GM12878 (cell line): Measurements from ENCODE around the gene CREB3L4. TPM values are rescaled to one million over a fixed set of nuclear protein-coding genes. Genes with fewer than 3 reads are reported as not detected.

Source experiments
- CBX3 ChIP-seq: fragments of 200-600 bp; sonication (generic); IDR thresholded peaks from 2 replicates; pipeline ENCODE4 v1.6.1; 2016; ENCODE audit warnings: low read depth, borderline replicate concordance
- CHD1 ChIP-seq: IDR thresholded peaks from 2 replicates; pipeline ENCODE4 v1.6.1; 2012; ENCODE audit warnings: low read depth, low read length, improper control_type of control experiment
- IKZF1 ChIP-seq: fragments of 450-650 bp; conservative IDR thresholded peaks from 2 replicates; pipeline ENCODE4 v1.6.1; 2017; ENCODE audit warnings: antibody characterized with exemption, mild to moderate bottlenecking
- IKZF2 ChIP-seq, 2 experiments: fragments of 450-650 bp; IDR thresholded peaks; 2 replicates each; pipeline ENCODE4 v1.6.1; 2017; ENCODE audit warnings: mild to moderate bottlenecking in 2 of 2, moderate library complexity in 2 of 2
- KLF5 ChIP-seq: fragments of 450-650 bp; IDR thresholded peaks from 2 replicates; pipeline ENCODE4 v1.6.1; 2014; ENCODE audit warnings: mild to moderate bottlenecking; ENCODE audit not compliant: partially characterized antibody
- MTA2 ChIP-seq: fragments of 450-650 bp; IDR thresholded peaks from 2 replicates; pipeline ENCODE4 v1.6.1; 2016; ENCODE audit warnings: low read depth, mild to moderate bottlenecking, moderate library complexity
- NFXL1 ChIP-seq: fragments of 450-650 bp; IDR thresholded peaks from 2 replicates; pipeline ENCODE4 v1.6.1; 2017; ENCODE audit warnings: antibody characterized with exemption, mild to moderate bottlenecking, borderline replicate concordance
- POLR2AphosphoS2 ChIP-seq: IDR thresholded peaks from 2 replicates; pipeline ENCODE4 v1.6.1; 2011; ENCODE audit warnings: low read depth, mild to moderate bottlenecking, low read length, improper control_type of control experiment, moderate library complexity
- RAD51 ChIP-seq: fragments of 450-650 bp; IDR thresholded peaks from 2 replicates; pipeline ENCODE4 v1.6.1; 2016; ENCODE audit warnings: moderate library complexity, mild to moderate bottlenecking, inconsistent platforms
- RCOR1 ChIP-seq: conservative IDR thresholded peaks from 2 replicates; pipeline ENCODE4 v1.6.1; 2012; ENCODE audit warnings: low read depth, low read length, improper control_type of control experiment
- SREBF1 ChIP-seq: IDR thresholded peaks from 2 replicates; pipeline ENCODE4 v1.6.1; 2012; ENCODE audit warnings: mild to moderate bottlenecking, low read length
- SRF ChIP-seq, 2 experiments: IDR thresholded peaks; 2 replicates each; pipeline ENCODE4 v1.6.1; 2011; ENCODE audit warnings: low read depth in 2 of 2, low read length in 2 of 2, mild to moderate bottlenecking in 1 of 2, moderate library complexity in 1 of 2
- TARDBP ChIP-seq: IDR thresholded peaks from 2 replicates; pipeline ENCODE4 v1.6.1; 2016; ENCODE audit warnings: borderline replicate concordance
- YY1 ChIP-seq: IDR thresholded peaks from 2 replicates; pipeline ENCODE4 v1.6.1; 2011; ENCODE audit warnings: low read depth, mild to moderate bottlenecking, low read length
- ZNF622 ChIP-seq: fragments of 450-650 bp; IDR thresholded peaks from 2 replicates; pipeline ENCODE4 v1.6.1; 2017; ENCODE audit warnings: mild to moderate bottlenecking, inconsistent platforms
- polyA plus RNA-seq, 11 experiments: library from polyadenylated mRNA; depleted of rRNA in 4 of 11; unstranded in 6 of 11; stranded (reverse) in 5 of 11; fragments of >200 nt; fragmentation: Nextera tagmentation in 4 of 11; fragmentation: Illumina TruSeq in 1 of 11; extraction: Ambion mirVana in 4 of 11; extraction: Trizol in 1 of 11; gene quantifications; 1 replicate in 1 of 11; 2 replicates in 10 of 11; pipeline versions ENCODE4 v1.2.1 to v1.2.3, GENCODE V29; 2011 to 2016; ENCODE audit warnings: inconsistent platforms in 2 of 11, missing spikeins in 2 of 11, low read depth in 1 of 11
- total RNA-seq, 4 experiments: library from RNA; depleted of rRNA in 3 of 4; stranded (reverse); fragments of >200 nt in 3 of 4; fragmentation: Illumina TruSeq in 1 of 4; extraction: Trizol in 1 of 4; gene quantifications; 2 replicates each; pipeline versions ENCODE4 v1.2.1 to v1.2.3, GENCODE V29; 2013 to 2021
- TF ChIP-seq, protein P1 (sequence below): fragments of 450-650 bp; IDR thresholded peaks from 2 replicates; pipeline ENCODE4 v1.6.1; 2017; ENCODE audit warnings: mild to moderate bottlenecking, moderate library complexity
- TF ChIP-seq, protein P2 (sequence below): fragments of 450-650 bp; IDR thresholded peaks from 2 replicates; pipeline ENCODE4 v1.6.1; 2017; ENCODE audit warnings: mild to moderate bottlenecking, moderate library complexity
- TF ChIP-seq, protein P3 (sequence below): IDR thresholded peaks from 2 replicates; pipeline ENCODE4 v1.6.1; 2011; ENCODE audit warnings: borderline replicate concordance, low read depth, mild to moderate bottlenecking, moderate library complexity, mixed read lengths, low read length; ENCODE audit not compliant: insufficient read depth; ENCODE audit errors: extremely low read length
- TF ChIP-seq, protein P4 (sequence below): fragments of 450-650 bp; IDR thresholded peaks from 2 replicates; pipeline ENCODE4 v1.6.1; 2017; ENCODE audit warnings: mild to moderate bottlenecking

Gene CREB3L4
- total and polyA plus RNA-seq, 10 of the 15 experiments (the other 5 are each of a cell fraction or from before 2014, with no cell fraction given) = 9.7 to 14.0 (median 12.1) TPM

DNA sequence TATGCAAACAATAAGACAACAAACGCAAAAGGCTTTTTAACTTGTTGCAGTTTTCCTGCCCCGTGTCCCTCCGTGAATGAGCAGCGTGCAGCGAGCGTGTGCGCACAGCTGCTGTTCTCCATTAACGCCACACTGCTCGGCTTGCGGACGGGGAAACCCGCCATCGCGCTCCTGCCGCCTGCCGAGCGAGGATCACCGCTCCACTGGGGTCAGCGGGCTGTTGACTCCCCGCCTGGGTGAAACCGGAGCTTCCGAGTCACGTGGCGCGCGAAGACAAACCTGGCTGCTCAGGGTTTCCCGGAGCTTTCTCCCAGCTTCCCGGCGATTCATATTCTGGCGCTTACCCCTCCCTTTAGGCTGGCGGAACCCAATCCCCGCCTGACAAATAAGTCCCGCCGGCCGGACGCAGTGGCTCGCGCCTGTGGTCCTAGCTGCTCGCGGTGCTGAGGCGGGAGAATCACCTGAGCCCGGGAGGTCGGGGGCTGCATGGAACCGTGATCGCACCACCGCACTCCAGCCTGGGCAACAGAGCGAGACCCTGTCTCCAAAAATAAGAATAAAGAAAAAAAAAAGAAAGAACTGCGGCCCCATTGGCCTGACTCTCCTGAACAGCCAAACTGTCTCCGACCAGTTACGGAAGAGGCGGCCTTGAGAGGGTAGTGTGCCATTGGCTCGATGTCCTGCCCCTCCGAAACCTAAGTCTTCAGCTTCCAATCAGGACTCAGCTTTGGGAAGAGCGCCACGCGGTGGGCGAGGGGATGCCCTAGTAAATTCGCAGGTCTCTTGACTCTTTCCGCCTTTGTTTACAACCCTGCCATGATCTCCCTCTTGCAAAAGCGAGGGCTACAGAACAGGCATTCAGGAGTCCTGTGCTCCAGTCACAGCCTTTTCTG lies at the start of gene CREB3L4 (continued):
- TF ChIP-seq, protein P1, sequence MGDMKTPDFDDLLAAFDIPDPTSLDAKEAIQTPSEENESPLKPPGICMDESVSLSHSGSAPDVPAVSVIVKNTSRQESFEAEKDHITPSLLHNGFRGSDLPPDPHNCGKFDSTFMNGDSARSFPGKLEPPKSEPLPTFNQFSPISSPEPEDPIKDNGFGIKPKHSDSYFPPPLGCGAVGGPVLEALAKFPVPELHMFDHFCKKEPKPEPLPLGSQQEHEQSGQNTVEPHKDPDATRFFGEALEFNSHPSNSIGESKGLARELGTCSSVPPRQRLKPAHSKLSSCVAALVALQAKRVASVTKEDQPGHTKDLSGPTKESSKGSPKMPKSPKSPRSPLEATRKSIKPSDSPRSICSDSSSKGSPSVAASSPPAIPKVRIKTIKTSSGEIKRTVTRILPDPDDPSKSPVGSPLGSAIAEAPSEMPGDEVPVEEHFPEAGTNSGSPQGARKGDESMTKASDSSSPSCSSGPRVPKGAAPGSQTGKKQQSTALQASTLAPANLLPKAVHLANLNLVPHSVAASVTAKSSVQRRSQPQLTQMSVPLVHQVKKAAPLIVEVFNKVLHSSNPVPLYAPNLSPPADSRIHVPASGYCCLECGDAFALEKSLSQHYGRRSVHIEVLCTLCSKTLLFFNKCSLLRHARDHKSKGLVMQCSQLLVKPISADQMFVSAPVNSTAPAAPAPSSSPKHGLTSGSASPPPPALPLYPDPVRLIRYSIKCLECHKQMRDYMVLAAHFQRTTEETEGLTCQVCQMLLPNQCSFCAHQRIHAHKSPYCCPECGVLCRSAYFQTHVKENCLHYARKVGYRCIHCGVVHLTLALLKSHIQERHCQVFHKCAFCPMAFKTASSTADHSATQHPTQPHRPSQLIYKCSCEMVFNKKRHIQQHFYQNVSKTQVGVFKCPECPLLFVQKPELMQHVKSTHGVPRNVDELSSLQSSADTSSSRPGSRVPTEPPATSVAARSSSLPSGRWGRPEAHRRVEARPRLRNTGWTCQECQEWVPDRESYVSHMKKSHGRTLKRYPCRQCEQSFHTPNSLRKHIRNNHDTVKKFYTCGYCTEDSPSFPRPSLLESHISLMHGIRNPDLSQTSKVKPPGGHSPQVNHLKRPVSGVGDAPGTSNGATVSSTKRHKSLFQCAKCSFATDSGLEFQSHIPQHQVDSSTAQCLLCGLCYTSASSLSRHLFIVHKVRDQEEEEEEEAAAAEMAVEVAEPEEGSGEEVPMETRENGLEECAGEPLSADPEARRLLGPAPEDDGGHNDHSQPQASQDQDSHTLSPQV = no peak
- TF ChIP-seq, protein P2, sequence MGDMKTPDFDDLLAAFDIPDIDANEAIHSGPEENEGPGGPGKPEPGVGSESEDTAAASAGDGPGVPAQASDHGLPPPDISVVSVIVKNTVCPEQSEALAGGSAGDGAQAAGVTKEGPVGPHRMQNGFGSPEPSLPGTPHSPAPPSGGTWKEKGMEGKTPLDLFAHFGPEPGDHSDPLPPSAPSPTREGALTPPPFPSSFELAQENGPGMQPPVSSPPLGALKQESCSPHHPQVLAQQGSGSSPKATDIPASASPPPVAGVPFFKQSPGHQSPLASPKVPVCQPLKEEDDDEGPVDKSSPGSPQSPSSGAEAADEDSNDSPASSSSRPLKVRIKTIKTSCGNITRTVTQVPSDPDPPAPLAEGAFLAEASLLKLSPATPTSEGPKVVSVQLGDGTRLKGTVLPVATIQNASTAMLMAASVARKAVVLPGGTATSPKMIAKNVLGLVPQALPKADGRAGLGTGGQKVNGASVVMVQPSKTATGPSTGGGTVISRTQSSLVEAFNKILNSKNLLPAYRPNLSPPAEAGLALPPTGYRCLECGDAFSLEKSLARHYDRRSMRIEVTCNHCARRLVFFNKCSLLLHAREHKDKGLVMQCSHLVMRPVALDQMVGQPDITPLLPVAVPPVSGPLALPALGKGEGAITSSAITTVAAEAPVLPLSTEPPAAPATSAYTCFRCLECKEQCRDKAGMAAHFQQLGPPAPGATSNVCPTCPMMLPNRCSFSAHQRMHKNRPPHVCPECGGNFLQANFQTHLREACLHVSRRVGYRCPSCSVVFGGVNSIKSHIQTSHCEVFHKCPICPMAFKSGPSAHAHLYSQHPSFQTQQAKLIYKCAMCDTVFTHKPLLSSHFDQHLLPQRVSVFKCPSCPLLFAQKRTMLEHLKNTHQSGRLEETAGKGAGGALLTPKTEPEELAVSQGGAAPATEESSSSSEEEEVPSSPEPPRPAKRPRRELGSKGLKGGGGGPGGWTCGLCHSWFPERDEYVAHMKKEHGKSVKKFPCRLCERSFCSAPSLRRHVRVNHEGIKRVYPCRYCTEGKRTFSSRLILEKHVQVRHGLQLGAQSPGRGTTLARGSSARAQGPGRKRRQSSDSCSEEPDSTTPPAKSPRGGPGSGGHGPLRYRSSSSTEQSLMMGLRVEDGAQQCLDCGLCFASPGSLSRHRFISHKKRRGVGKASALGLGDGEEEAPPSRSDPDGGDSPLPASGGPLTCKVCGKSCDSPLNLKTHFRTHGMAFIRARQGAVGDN = peak; percentile 72; the same call in 1 of the 2 replicates
- TF ChIP-seq RAD51 (peak; percentile 86), RCOR1 (0 out of 2 replicates have a peak, but pooled peaks have one; percentile 40), CHD1 (peak; percentile 39; the same call in 1 of the 2 replicates), KLF5 (peak; percentile 52), SREBF1 (no peak), ZNF622 (no peak), TARDBP (no peak), MTA2 (peak; percentile 10), IKZF1 (peak; percentile 95), YY1 (peak; percentile 93), SRF (IDR thresholded peaks at IDR 0.05; ENCODE audit: low read depth in 2 of 2, low read length in 2 of 2) (0 out of 4 replicates have a peak, but pooled peaks of 1 of the 2 experiments have one; percentile 6), CBX3 (no peak), POLR2AphosphoS2 (no peak; the same call in 1 of the 2 replicates), NFXL1 (no peak), IKZF2 (IDR thresholded peaks at IDR 0.05) (peak; percentile 87 to 88)
- TF ChIP-seq, protein P3, sequence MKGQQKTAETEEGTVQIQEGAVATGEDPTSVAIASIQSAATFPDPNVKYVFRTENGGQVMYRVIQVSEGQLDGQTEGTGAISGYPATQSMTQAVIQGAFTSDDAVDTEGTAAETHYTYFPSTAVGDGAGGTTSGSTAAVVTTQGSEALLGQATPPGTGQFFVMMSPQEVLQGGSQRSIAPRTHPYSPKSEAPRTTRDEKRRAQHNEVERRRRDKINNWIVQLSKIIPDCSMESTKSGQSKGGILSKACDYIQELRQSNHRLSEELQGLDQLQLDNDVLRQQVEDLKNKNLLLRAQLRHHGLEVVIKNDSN = peak; percentile 84
- TF ChIP-seq, protein P4, sequence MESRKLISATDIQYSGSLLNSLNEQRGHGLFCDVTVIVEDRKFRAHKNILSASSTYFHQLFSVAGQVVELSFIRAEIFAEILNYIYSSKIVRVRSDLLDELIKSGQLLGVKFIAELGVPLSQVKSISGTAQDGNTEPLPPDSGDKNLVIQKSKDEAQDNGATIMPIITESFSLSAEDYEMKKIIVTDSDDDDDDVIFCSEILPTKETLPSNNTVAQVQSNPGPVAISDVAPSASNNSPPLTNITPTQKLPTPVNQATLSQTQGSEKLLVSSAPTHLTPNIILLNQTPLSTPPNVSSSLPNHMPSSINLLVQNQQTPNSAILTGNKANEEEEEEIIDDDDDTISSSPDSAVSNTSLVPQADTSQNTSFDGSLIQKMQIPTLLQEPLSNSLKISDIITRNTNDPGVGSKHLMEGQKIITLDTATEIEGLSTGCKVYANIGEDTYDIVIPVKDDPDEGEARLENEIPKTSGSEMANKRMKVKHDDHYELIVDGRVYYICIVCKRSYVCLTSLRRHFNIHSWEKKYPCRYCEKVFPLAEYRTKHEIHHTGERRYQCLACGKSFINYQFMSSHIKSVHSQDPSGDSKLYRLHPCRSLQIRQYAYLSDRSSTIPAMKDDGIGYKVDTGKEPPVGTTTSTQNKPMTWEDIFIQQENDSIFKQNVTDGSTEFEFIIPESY = no peak
